ENCODE measurements around the gene PIEZO2. TPM values are rescaled to one million over a fixed set of nuclear protein-coding genes. Genes with fewer than 3 reads are reported as not detected.
A peak's percentile ranks its signal among the peaks of the same experiment; 100 is the strongest.

PIEZO2 gene
- total RNA-seq, 1 donor from 2014 or later: 1.7 TPM

DNA sequence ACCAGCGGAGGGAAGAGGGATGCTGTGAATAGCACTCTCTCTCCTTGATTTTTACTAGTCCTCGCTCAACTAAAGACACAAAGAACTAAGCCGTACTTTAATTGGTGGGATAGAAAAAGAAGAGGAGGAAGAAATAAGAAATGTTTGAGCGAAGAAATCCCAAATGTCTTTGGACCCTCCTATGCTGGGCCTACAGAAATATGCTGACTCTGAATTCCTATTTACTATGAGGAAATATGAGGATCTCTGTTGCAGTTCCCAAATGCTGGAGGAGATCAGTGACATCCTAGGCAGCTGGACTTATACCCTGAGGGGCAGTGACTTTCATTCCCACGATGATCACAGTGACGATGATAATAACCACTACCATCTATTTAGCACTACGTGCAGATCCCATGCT lies 16.6 kb upstream of the PIEZO2 start:
- H3K4me3 Mint-ChIP-seq (ENCODE audit: low read depth): no peak overlapping the region
- no peak overlapping the region for H3K27ac Mint-ChIP-seq
- no peaks in the 10 kb centered on the region for H3K9me3 Mint-ChIP-seq (ENCODE audit: low read depth)
- H3K4me1 Mint-ChIP-seq (ENCODE audit: low read depth): no peaks in the 10 kb centered on the region
- DNase-seq (ENCODE audit: low spot score, unreplicated experiment): no peak
- TF ChIP-seq, protein P1, sequence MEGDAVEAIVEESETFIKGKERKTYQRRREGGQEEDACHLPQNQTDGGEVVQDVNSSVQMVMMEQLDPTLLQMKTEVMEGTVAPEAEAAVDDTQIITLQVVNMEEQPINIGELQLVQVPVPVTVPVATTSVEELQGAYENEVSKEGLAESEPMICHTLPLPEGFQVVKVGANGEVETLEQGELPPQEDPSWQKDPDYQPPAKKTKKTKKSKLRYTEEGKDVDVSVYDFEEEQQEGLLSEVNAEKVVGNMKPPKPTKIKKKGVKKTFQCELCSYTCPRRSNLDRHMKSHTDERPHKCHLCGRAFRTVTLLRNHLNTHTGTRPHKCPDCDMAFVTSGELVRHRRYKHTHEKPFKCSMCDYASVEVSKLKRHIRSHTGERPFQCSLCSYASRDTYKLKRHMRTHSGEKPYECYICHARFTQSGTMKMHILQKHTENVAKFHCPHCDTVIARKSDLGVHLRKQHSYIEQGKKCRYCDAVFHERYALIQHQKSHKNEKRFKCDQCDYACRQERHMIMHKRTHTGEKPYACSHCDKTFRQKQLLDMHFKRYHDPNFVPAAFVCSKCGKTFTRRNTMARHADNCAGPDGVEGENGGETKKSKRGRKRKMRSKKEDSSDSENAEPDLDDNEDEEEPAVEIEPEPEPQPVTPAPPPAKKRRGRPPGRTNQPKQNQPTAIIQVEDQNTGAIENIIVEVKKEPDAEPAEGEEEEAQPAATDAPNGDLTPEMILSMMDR (IDR thresholded peaks at IDR 0.05; ENCODE audit: unreplicated experiment): no peak
- no peaks in the 10 kb centered on the region for H3K36me3 Mint-ChIP-seq (ENCODE audit: insufficient read depth)
- peaks cover 31% of the 10 kb centered on the region for H3K27me3 Mint-ChIP-seq

DNA sequence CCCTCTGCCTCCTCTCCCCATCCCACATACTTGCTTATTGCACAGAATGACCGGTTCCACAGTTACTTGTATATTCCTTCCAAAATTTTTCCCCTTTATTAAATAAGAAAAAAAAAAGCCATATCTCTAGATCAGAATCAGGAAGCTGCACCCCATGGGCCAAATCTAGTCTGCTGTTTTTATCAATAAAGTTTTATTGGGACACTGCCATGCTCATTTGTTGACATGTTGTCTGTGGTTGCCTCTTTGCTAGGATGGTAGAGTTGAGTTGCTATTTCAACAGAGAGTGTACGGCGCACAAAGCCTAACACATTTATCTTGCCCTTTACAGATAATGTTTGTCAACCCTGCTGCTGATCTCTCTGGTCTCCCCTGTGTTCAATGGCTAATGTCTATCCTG lies 15.8 kb upstream of the PIEZO2 start:
- Mint-ChIP-seq H3K27me3 (peaks cover 39% of the 10 kb centered on the region), H3K27ac (no peak overlapping the region), H3K36me3 (ENCODE audit: insufficient read depth) (no peaks in the 10 kb centered on the region), H3K4me1 (ENCODE audit: low read depth) (no peaks in the 10 kb centered on the region), H3K4me3 (ENCODE audit: low read depth) (no peak overlapping the region), H3K9me3 (ENCODE audit: low read depth) (no peaks in the 10 kb centered on the region)
- no peak for DNase-seq (ENCODE audit: low spot score, unreplicated experiment)
- TF ChIP-seq, protein P1 (IDR thresholded peaks at IDR 0.05; ENCODE audit: unreplicated experiment): no peak

DNA sequence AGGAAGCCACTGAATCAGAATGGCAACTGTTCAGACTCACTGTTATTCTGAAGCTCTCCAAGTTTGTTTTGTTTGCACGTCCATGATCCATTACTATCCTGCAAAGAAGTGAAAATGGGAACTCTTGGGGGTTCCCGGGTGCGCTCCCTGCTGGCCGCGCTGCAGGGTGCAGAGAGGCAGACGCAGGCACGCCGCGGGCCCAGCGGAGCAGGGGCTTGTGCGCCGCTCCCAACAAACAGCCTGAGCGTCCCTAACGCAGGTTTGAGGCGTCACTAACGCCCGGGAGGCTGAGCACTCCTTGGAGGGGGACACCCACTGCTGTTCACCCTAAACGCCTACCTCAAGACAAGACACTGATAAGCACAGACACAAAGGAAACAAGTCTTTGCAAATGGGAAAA lies 14.3 kb upstream of the PIEZO2 start:
- Mint-ChIP-seq H3K36me3 (ENCODE audit: insufficient read depth) (no peaks in the 10 kb centered on the region), H3K4me3 (ENCODE audit: low read depth) (no peak overlapping the region), H3K27ac (no peak overlapping the region), H3K4me1 (ENCODE audit: low read depth) (no peaks in the 10 kb centered on the region), H3K27me3 (peaks cover 50% of the 10 kb centered on the region), H3K9me3 (ENCODE audit: low read depth) (no peaks in the 10 kb centered on the region)
- DNase-seq (ENCODE audit: low spot score, unreplicated experiment): no peak
- TF ChIP-seq, protein P1 (IDR thresholded peaks at IDR 0.05; ENCODE audit: unreplicated experiment): peak; percentile 77

DNA sequence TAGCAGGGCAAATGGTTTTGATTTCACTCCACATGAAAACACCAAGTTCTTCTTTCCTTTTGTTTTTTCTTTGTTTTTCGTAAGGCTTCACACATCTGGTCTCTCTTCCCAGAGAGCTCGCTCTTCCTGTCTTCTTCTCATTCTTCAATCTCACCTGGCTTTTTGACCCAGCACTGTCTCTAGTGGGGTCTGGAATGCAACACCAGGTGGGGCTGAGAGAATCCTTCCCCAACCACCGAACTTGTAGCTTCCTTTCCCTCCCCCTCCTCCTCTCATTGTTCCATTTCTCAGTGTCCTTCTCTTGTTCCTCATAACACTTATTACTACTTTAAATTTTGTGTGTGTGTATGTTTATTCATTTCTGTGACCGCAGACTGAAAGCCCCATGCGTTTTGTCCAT lies 13.5 kb upstream of the PIEZO2 start:
- Mint-ChIP-seq H3K4me3 (ENCODE audit: low read depth) (no peak overlapping the region), H3K27me3 (peaks cover 53% of the 10 kb centered on the region), H3K4me1 (ENCODE audit: low read depth) (no peaks in the 10 kb centered on the region), H3K9me3 (ENCODE audit: low read depth) (no peaks in the 10 kb centered on the region), H3K36me3 (ENCODE audit: insufficient read depth) (no peaks in the 10 kb centered on the region), H3K27ac (no peak overlapping the region)
- TF ChIP-seq, protein P1 (IDR thresholded peaks at IDR 0.05; ENCODE audit: unreplicated experiment): no peak
- DNase-seq (ENCODE audit: low spot score, unreplicated experiment): no peak

DNA sequence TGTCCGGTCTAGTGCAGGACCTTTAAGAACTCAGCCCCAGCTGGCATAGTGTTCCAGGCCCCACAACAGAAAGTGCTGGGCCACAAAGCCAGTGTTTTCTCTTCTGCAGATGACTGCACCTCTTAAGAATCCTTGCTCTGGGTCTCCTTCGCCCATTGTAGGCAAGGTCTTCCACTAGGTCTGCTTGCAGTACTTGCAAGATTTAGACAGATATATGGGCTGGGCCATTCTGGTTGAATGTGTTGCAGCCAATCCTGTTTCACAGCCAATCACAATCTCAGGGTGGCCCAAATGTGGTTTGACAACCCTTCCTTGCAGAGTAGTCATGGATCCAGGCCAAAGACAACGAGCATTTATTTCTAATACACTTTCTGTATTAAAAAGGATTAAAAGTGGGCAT lies 13.1 kb upstream of the PIEZO2 start:
- H3K27me3 Mint-ChIP-seq: peaks cover 49% of the 10 kb centered on the region
- TF ChIP-seq, protein P1 (IDR thresholded peaks at IDR 0.05; ENCODE audit: unreplicated experiment): no peak
- no peaks in the 10 kb centered on the region for H3K36me3 Mint-ChIP-seq (ENCODE audit: insufficient read depth)
- no peak overlapping the region for H3K4me3 Mint-ChIP-seq (ENCODE audit: low read depth)
- DNase-seq (ENCODE audit: low spot score, unreplicated experiment): no peak
- H3K27ac Mint-ChIP-seq: no peak overlapping the region
- no peaks in the 10 kb centered on the region for H3K9me3 Mint-ChIP-seq (ENCODE audit: low read depth)
- H3K4me1 Mint-ChIP-seq (ENCODE audit: low read depth): no peaks in the 10 kb centered on the region
